Ecto neural progenitor cell (in vitro differentiated cells): ENCODE results near the gene GRIN2C.

ENCODE experiments used
- DNase-seq: peaks from one replicate; pipeline ENCODE4 v3.0.0-alpha.2; 2018; ENCODE audit warnings: low spot score

Gene GRIN2C

GRCh38 chr17:74846621-74847020 is 13.1 kb downstream of the GRIN2C start:
- no peak for DNase-seq

- no peak for DNase-seq
Measured at GRCh38 chr17:74843352-74843627, 16.4 kb downstream of the GRIN2C start.

GRCh38 chr17:74842599-74843351 is 16.9 kb downstream of the GRIN2C start:
- peak; percentile 91 for DNase-seq

- DNase-seq = no peak
Measured at GRCh38 chr17:74842146-74842598, 17.5 kb downstream of the GRIN2C start.

- DNase-seq = no peak
Measured at GRCh38 chr17:74840989-74841666, 18.6 kb downstream of the GRIN2C start.

- DNase-seq = no peak
Measured at GRCh38 chr17:74839990-74840852, 19.5 kb downstream of the GRIN2C start.

- no peak for DNase-seq
Measured at GRCh38 chr17:74838274-74838673, 21.4 kb downstream of the GRIN2C start.

- no peak for DNase-seq
Measured at GRCh38 chr17:74836691-74837467, 22.8 kb downstream of the GRIN2C start.

GRCh38 chr17:74836191-74836590 is 23.5 kb downstream of the GRIN2C start:
- DNase-seq = no peak

GRCh38 chr17:74833501-74834377 is 25.9 kb downstream of the GRIN2C start:
- DNase-seq = peak; percentile 78

- no peak for DNase-seq
Measured at GRCh38 chr17:74832421-74832820, 27.3 kb downstream of the GRIN2C start.

- no peak for DNase-seq
Measured at GRCh38 chr17:74831444-74832146, 28.1 kb downstream of the GRIN2C start.

GRCh38 chr17:74830861-74831260 is 28.8 kb downstream of the GRIN2C start:
- DNase-seq = no peak

GRCh38 chr17:74827800-74828199 is 31.9 kb downstream of the GRIN2C start:
- DNase-seq = no peak

- no peak for DNase-seq
Measured at GRCh38 chr17:74825952-74826719, 33.5 kb downstream of the GRIN2C start.

- no peak for DNase-seq
Measured at GRCh38 chr17:74824961-74825627, 34.6 kb downstream of the GRIN2C start.

- DNase-seq = no peak
Measured at GRCh38 chr17:74822939-74823367, 36.7 kb downstream of the GRIN2C start.

GRCh38 chr17:74822335-74822938 is 37.2 kb downstream of the GRIN2C start:
- DNase-seq = no peak
